Activated CD8-positive, alpha-beta memory T cell treated with anti-CD3 and anti-CD28 coated beads for 1 hour (primary cell): Measurements from ENCODE around the gene ETFDH.
A peak's percentile ranks its signal among the peaks of the same experiment; 100 is the strongest.
"Not testable (repeated sequence)": the region's sequence is repeated elsewhere in the genome, so short reads cannot be mapped to it uniquely, and the experiment has no call there.

Experiments used
- DNase-seq, 2 donors: peaks; one replicate each; pipeline ENCODE4 v3.0.0-alpha.2; 2020; ENCODE audit warnings: low read depth in 1 of 2; ENCODE audit errors: extremely low read depth in 1 of 2

ETFDH gene

GRCh38 chr4:158676076-158676475 is 4.0 kb downstream of the ETFDH start:
- DNase-seq: no peak

GRCh38 chr4:158678767-158679166 is 6.7 kb downstream of the ETFDH start:
- DNase-seq: no peak

- DNase-seq: no peak
These were observed 9.5 kb downstream of the ETFDH start for GRCh38 chr4:158681629-158682028.

- no peak for DNase-seq
These were observed 10.0 kb downstream of the ETFDH start for GRCh38 chr4:158682066-158682465.

- no peak for DNase-seq
These were observed 16.7 kb downstream of the ETFDH start for GRCh38 chr4:158688813-158689212.

GRCh38 chr4:158704274-158704673 is 32.2 kb downstream of the ETFDH start:
- DNase-seq: no peak

- DNase-seq: no peak
These were observed 38.7 kb downstream of the ETFDH start for GRCh38 chr4:158710814-158711213.

- DNase-seq: not testable (repeated sequence)
These were observed 40.5 kb downstream of the ETFDH start for GRCh38 chr4:158712622-158713021.

- no peak for DNase-seq
These were observed 42.8 kb downstream of the ETFDH start for GRCh38 chr4:158714937-158715336.

GRCh38 chr4:158715802-158716201 is 43.7 kb downstream of the ETFDH start:
- DNase-seq: no peak

GRCh38 chr4:158721680-158722079 is 49.6 kb downstream of the ETFDH start:
- DNase-seq: no peak

- no peak for DNase-seq
These were observed 50.3 kb downstream of the ETFDH start for GRCh38 chr4:158722291-158722916.

- peak; percentile 32 to 71 for DNase-seq
These were observed 51.1 kb downstream of the ETFDH start, which contains the start of gene PPID for GRCh38 chr4:158722917-158723793. PPID (minus strand) TSS chr4:158723396; CDS start chr4:158723288, 108 bp downstream.

GRCh38 chr4:158724637-158725036 is 52.5 kb downstream of the ETFDH start:
- no peak for DNase-seq

GRCh38 chr4:158726633-158727032 is 54.5 kb downstream of the ETFDH start:
- no peak for DNase-seq

GRCh38 chr4:158728236-158728635 is 56.1 kb downstream of the ETFDH start:
- DNase-seq: no peak

- peak in 1 of 2 donors; percentile 14 for DNase-seq
These were observed 57.8 kb downstream of the ETFDH start for GRCh38 chr4:158729716-158730559.

GRCh38 chr4:158738866-158739265 is 66.8 kb downstream of the ETFDH start:
- DNase-seq: no peak

GRCh38 chr4:158739600-158739999 is 67.5 kb downstream of the ETFDH start:
- DNase-seq: no peak

- DNase-seq: no peak
These were observed 69.4 kb downstream of the ETFDH start for GRCh38 chr4:158741326-158742021.

- not testable (repeated sequence) for DNase-seq
These were observed 74.4 kb downstream of the ETFDH start for GRCh38 chr4:158746537-158746936.
